ENCODE measurements around the gene MGAT4B.

DNA sequence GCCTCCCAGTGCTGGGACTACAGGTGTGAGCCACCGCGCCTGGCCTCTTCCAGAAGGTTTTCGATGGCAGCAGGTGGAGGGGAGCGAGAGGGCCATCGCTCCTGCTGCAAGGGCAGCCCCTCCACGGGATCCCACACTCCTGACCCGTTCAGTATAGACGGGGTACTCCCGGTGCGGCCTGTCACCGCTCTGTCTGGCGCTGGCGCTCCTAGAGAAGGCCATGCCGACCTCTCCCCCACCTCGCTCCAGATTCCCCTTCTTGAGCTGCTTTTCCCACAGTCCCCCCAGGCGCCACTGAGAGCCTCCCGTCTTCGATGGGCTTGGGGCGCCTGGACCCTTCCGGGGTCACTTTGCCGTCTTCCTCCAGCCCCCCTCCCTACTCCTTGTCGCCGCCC lies 9.7 kb upstream of the MGAT4B start:
- TF ChIP-seq TEAD4 (CRISPR knock-in tag; IDR thresholded peaks at IDR 0.05) = no peak
- TF ChIP-seq, protein P1, sequence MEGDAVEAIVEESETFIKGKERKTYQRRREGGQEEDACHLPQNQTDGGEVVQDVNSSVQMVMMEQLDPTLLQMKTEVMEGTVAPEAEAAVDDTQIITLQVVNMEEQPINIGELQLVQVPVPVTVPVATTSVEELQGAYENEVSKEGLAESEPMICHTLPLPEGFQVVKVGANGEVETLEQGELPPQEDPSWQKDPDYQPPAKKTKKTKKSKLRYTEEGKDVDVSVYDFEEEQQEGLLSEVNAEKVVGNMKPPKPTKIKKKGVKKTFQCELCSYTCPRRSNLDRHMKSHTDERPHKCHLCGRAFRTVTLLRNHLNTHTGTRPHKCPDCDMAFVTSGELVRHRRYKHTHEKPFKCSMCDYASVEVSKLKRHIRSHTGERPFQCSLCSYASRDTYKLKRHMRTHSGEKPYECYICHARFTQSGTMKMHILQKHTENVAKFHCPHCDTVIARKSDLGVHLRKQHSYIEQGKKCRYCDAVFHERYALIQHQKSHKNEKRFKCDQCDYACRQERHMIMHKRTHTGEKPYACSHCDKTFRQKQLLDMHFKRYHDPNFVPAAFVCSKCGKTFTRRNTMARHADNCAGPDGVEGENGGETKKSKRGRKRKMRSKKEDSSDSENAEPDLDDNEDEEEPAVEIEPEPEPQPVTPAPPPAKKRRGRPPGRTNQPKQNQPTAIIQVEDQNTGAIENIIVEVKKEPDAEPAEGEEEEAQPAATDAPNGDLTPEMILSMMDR (IDR thresholded peaks at IDR 0.05) = no peak
- TF ChIP-seq ATF1 (CRISPR knock-in tag; IDR thresholded peaks at IDR 0.05) = no peak
- TF ChIP-seq ZNF423 (CRISPR knock-in tag; IDR thresholded peaks at IDR 0.05) = no peak
- TF ChIP-seq, protein P2, sequence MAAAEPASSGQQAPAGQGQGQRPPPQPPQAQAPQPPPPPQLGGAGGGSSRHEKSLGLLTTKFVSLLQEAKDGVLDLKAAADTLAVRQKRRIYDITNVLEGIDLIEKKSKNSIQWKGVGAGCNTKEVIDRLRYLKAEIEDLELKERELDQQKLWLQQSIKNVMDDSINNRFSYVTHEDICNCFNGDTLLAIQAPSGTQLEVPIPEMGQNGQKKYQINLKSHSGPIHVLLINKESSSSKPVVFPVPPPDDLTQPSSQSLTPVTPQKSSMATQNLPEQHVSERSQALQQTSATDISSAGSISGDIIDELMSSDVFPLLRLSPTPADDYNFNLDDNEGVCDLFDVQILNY (CRISPR knock-in tag; IDR thresholded peaks at IDR 0.05) = no peak
- no peak for TF ChIP-seq ZNF232 (CRISPR knock-in tag; IDR thresholded peaks at IDR 0.05)
- TF ChIP-seq, protein P3, sequence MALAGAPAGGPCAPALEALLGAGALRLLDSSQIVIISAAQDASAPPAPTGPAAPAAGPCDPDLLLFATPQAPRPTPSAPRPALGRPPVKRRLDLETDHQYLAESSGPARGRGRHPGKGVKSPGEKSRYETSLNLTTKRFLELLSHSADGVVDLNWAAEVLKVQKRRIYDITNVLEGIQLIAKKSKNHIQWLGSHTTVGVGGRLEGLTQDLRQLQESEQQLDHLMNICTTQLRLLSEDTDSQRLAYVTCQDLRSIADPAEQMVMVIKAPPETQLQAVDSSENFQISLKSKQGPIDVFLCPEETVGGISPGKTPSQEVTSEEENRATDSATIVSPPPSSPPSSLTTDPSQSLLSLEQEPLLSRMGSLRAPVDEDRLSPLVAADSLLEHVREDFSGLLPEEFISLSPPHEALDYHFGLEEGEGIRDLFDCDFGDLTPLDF (CRISPR knock-in tag; IDR thresholded peaks at IDR 0.05) = no peak
- TF ChIP-seq ZNF138 (CRISPR knock-in tag; conservative IDR thresholded peaks at IDR 0.05) = no peak
- no peak for TF ChIP-seq TEAD1 (CRISPR knock-in tag; IDR thresholded peaks at IDR 0.05)
- TF ChIP-seq, protein P4, sequence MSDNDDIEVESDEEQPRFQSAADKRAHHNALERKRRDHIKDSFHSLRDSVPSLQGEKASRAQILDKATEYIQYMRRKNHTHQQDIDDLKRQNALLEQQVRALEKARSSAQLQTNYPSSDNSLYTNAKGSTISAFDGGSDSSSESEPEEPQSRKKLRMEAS (CRISPR knock-in tag; IDR thresholded peaks at IDR 0.05) = no peak
- TF ChIP-seq HMGA2 (CRISPR knock-in tag; IDR thresholded peaks at IDR 0.05) = no peak
- no peak for TF ChIP-seq NFYB (CRISPR knock-in tag; conservative IDR thresholded peaks at IDR 0.05; ENCODE audit: low read depth)
- no peak for TF ChIP-seq ETV6 (CRISPR knock-in tag; IDR thresholded peaks at IDR 0.05)
- TF ChIP-seq ZNF263 (CRISPR knock-in tag; IDR thresholded peaks at IDR 0.05; ENCODE audit: low read depth) = no peak

Data from WTC11 (cell line).